Anterior cingulate cortex (tissue), 58 donors: Measurements from ENCODE around the gene SH3GLB2.

Source experiments
- DNase-seq, 58 donors: peaks; one replicate each; lab custom pipeline; 2025; lab: John Stamatoyannopoulos, UW

SH3GLB2 gene

DNA sequence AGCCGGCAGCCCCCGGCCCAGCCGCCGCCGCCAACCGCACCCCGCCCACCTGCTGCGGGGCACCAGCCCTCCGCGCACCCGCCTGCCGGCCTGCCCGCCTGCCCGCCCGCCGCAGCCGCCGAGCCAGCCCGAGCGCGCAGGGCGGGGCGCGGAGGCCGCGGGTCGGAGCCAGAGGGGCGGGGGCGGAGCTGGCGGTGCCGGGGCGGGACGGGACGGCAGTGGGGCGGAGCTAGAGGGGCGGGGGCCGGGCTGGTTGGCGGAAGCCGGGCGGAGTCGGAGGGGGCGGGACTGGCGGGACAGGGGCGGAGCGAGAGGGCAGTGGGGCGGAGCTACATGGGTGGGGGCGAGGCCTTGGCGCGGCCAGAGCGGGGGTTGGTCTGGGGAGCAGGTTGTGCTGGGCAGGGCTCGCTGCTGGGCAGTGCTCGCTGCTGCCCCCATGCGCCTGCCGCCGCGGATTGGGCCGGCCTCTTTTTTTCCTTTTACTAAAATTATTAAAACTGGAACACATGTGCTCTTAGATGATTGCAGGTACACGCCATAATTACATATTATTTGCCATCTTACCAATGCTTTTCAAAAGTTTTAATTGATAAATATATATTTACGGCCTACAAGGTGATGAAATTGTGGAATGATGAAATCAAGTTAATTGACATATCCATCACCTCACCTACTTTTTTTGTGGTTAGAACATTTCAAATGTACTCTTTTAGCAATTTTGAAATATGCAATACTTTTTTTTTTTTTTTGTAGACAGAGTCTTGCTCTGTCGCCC, at the start of gene SH3GLB2:
SH3GLB2 (minus strand) TSS at position 140 of the 775 bp plus-strand sequence. CDS start 177 bp downstream, outside the sequence.
- peak; percentile 49 to 100 (median 97) for DNase-seq

GRCh38 chr9:129077236-129077635, 49.1 kb upstream of the SH3GLB2 start:
- DNase-seq, result no peak

DNA sequence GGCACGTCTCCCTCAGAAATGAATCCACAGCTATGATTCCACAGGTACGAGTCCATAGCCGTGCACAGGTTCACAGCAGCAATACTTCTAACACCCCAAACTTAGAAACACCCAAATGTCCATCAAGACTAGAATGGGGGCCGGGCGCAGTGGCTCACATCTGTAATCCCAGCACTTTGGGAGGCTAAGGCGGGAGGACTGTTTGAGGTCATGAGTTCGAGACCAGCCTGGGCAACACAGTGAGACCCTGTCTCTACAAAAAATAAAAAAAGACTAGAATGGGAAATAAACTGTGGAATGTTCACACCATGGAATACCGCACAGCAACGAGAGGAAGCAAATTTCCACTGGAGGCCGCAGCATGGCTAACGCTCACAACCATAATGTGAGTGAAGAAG, 48.5 kb upstream of the SH3GLB2 start:
- DNase-seq, result no peak

DNA sequence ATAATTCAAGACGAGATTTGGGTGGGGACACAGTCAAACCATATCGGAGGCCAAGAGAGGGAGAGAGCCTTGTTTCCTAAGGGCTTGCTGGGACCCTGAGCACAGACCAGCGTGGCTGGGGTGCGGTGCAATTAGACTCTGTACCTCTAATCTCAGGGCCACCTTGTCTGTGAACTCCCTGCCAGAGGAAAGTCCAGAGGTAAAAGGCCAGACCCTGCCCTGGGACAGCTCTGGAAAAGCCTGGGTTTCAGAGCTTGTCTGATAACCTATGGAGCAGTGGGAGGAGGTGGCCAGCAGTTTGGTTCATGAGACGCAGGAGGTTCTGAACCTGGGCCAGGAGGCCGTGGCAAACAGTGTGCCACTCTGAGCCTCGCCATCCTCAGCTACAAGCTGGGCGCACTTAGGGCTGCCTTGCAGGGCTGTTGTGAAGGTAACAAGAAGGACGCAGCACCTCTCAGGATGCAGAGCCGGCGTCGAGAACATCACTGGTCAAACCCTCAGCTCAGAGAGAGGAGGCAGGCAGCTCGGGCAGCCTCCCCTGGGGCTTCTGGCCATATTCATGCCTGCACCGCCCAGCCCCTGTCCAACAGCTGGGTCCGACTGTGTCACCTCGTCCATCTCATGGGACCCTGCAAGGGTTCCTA, 48.0 kb upstream of the SH3GLB2 start:
- no peak for DNase-seq

DNA sequence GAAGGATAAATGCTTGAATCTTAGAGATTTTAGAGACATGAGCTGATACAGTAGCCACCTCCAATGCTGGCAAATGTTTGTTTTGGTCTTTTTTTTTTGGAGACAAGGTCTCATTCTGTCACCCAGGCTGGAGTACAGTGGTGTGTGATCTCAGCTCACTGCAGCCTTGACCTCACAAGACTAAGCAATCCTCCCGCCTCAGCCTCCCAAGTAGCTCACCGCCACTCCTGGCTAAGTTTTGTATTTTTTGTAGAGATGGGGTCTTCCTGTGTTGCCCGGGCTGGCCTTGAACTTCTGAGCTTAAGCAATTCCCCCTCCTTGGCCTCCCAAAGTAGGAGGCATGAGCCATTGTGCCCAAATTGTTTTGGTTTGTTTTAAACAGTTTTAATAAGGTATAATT, 46.0 kb upstream of the SH3GLB2 start:
- no peak for DNase-seq

- no peak for DNase-seq
These were observed 45.3 kb upstream of the SH3GLB2 start for GRCh38 chr9:129073404-129073803.

DNA sequence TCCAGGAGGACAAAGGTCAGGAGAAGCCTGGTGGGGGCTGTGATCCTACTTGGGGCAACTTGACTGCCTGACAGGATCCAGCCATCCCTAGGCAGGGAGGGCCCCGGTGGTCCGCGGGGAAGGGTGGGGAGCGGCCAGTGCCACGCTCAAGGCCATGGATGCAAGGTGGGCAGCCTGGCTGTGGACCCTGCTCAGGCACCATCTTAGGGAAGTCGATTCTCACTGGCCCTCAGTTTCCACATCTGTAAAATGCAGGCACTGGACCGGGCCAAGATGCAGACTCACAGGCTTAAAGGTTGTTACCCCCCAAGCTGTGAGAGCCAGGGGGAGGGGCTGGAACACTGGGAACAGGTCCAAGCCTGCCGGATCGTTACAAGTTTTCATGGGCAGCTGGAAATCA, 44.0 kb upstream of the SH3GLB2 start:
- DNase-seq, result no peak

- DNase-seq, result no peak
These were observed 43.5 kb upstream of the SH3GLB2 start for GRCh38 chr9:129071526-129072126.

DNA sequence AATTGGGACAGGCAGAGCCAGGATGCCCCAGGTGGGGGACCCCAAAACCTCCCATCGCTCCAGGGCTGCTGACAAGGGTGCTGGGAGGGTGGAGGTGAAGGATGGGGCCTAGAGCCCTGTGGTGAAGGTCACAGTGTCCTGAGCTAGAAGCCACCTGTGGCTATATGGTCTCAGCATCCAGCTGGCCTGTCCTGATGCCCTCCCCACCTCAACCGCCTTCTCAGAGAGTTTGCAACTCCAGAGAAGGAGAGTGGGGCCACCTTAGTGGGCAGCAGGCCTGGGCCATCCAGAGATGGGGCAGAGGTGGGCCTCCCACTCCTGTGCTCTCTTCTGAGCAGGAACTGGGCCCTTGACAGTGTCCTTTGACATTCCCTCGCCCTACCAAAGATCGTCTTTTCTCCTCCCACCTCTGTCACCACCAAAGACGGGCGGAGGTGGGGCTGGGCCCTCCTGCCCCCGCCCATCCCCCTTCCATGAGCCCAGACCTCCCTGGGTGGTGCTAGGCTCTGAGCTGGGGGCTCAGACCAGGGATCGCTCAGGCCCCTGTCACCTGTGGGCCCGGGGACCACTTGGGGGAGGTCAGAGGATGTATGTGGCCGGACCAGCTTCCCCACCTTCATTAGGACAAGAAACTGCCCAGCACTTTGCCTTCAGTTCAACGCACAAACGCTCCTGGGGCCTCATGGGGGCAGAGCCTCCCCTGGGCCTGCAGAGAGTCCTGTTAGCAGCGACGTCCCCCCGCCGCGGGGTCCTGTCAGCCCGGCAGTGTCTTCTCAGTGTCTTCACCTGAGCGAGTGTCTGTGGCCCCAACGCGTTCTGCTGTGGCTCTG, 42.8 kb upstream of the SH3GLB2 start:
- DNase-seq, result no peak

DNA sequence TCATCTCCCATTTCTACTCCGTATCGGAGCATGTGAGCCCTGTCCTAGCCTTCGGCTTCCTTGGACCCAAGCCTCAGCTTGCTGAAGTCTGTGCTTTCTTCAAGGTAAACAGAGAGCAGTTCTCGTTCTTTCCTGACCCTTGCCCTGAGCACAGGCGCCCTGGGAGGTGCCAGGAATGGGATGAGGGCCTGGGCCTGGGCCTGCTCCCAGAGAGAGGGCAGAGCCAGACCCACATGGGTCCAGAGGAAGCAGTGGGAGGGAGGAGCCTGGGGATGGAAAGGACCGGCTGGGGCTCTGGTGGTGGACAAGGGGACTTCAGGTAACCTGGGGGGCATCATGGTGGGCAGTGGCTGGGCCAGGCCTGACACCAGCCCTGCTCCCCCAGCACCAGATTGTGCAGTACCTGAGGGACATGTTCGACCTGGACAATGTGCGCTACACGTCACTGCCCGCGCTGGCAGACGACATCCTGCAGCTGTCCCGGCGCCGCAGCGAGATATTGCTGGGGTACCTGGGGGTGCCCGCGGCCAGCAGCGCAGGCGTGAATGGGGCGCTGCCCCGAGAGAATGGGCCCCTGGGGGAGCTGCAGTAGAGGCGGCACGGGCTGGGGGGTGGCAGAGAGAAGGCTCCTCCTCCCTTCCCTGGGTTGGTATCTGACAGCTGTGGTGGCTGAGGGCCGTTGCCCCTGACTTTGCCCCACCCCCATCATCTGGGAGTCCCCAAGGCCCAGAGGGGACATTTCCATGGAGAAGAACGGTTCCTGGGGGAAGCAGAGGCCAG, 41.9 kb upstream of the SH3GLB2 start:
- no peak for DNase-seq

- DNase-seq, result peak in 38 of 58 donors; percentile 3 to 72 (median 28)
These were observed 41.1 kb upstream of the SH3GLB2 start for GRCh38 chr9:129068990-129069861.

DNA sequence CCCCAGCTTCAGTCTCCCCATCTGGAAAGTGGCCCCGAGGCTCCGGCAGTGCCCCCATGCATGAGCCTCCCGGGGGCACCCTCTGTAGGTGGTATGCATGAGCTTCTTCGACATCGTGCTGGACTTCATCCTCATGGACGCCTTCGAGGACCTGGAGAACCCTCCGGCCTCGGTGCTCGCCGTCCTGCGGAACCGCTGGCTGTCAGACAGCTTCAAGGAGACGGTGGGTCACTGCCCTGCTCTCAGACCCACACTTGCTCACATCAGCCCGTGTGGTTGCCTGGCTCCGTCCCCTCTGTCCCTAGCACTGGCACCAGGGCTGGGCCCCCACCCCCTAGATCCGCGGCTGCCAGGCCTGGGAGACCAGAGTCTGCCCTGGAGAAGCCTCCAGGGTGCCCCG, 40.0 kb upstream of the SH3GLB2 start:
- DNase-seq, result no peak

GRCh38 chr9:129064499-129064908, 36.4 kb upstream of the SH3GLB2 start:
- no peak for DNase-seq

- no peak for DNase-seq
These were observed 34.9 kb upstream of the SH3GLB2 start for GRCh38 chr9:129063061-129063460.

DNA sequence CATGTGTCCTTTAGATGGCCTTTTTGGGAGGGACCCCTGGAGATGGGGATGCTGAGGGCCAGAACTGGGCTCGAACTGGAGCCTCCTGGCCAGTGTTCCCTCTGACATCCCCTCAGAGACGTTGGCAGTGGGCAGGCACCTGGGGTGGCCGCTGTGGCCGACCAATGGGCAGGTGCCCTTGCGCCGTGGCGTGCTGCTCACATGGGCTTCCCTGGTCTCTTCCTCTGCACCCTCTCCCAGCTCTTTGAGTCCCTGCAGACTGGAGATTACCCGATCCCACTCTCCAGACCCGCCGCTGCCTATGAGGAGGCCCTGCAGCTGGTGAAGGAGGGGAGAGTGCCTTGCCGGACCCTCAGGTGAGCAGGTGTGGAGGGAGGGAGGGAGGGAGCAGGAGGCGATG, 32.9 kb upstream of the SH3GLB2 start:
- DNase-seq, result no peak

DNA sequence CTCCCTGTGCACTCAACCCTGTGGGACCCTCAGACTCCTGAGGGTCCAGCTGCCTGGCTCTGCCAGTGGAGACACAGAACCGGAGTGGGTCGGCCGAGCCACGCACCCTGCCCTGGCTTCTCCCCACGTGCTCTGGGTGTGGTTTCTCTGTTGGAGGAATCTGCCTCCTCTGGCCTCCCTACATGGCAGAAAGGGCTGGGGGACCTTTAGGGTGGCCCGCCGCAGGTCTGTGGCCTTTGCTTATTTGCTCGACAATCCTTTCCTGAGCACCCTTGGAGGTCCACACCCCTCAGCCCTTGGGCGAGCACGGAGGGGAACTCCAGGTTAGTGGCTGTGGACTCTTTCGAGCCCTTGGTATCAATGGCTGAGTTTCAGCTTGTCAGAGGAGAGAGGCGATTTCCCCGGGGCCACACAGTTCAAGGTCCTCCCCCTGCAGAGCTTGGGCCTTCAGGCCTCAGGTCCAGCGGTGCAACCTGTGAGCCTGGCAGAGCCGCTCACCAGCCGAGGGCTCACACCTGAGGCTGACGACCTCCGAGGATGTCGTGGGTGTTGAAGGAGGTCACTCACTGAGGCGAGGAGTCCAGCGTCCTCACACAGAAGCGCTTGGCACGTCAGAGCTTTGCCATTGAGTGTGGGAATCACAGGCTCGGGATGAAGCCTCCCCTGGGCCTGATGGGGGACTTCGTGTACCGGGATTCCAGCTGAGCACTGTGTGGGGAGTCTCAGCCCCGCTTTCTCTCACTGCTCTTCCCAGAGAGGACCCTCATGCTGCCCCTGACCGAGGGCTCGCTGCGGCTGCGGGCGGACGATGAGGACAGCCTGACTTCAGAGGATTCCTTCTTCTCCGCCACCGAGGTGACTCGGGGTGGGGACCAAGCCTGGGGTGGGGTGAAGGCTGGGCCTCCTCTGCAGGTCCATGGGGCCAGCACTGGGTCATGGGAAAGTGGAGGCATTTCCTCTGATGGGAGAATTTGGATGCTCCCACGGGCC, 32.0 kb upstream of the SH3GLB2 start:
- no peak for DNase-seq

DNA sequence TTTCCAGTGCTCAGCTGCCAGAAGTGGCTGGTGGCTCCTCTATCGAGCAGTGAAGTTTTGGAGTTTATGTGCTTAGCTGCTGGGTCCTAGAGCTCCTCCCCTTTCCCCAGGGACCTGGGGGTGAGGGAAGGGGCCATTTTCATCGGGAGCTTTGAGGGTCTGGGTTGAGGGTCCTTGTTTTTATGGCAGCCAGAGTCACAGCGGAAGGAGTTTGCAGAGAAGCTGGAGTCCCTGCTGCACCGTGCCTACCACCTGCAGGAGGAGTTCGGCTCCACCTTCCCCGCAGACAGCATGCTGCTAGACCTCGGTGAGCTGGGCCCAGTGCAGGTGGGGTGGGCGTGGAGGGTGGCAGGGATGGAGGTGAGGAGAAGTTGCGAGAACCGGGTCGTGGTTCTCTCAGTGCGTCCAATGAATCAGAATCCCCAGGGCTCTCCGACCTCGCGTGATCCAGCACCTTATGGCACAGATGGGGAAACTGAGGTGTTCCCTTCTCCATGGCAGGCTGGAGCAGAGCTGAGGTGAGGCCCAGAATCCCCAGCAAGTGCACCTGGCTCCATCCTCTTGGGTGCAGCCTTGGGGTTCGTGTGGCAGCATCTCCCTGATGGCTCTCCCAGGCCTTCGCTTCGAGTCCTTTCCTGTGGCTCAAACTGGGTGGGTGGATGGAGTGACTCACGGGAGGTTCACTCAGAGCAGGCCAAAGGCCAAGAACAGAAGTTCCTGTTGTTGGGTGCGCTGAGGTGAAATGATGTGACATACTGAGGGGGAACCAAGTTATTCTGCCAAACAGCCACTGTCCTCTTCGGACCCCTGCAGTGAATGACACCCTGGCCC, 31.0 kb upstream of the SH3GLB2 start:
- DNase-seq, result no peak
